ENCODE results near the gene MRPL42.
"Not testable (repeated sequence)": the region's sequence is repeated elsewhere in the genome, so short reads cannot be mapped to it uniquely, and the experiment has no call there.

MRPL42 gene

GRCh38 chr12:93466625-93467350, 526 bp upstream of the MRPL42 start:
- Mint-ChIP-seq H3K9me3 (no peaks in the 10 kb centered on the region), H3K4me3 (peak overlapping the region; percentile 88 to 95), H3K27ac (peak overlapping the region; percentile 93 to 96), H3K27me3 (no peaks in the 10 kb centered on the region), H3K4me1 (peaks cover 29% of the 10 kb centered on the region)
- no peak for DNase-seq
- peak; percentile 53 for ATAC-seq

GRCh38 chr12:93468008-93468371, 676 bp downstream of the MRPL42 start:
- no peaks in the 10 kb centered on the region for H3K9me3 Mint-ChIP-seq
- H3K4me3 Mint-ChIP-seq = peak overlapping the region; percentile 88 to 95
- ATAC-seq (peak; percentile 44), DNase-seq (no peak)
- no peaks in the 10 kb centered on the region for H3K27me3 Mint-ChIP-seq
- H3K4me1 Mint-ChIP-seq = peaks cover 29% of the 10 kb centered on the region
- H3K27ac Mint-ChIP-seq = peak overlapping the region; percentile 93 to 96

GRCh38 chr12:93469386-93469785, 2.1 kb downstream of the MRPL42 start:
- Mint-ChIP-seq H3K9me3 (no peaks in the 10 kb centered on the region), H3K27ac (no peak overlapping the region), H3K4me3 (peak overlapping the region; percentile 23 to 36), H3K4me1 (peaks cover 29% of the 10 kb centered on the region), H3K27me3 (no peaks in the 10 kb centered on the region)
- DNase-seq = no peak
- ATAC-seq = no peak

- Mint-ChIP-seq H3K27ac (no peak overlapping the region), H3K9me3 (no peaks in the 10 kb centered on the region)
Measured at GRCh38 chr12:93476555-93476954, 9.2 kb downstream of the MRPL42 start.

GRCh38 chr12:93482721-93483120, 15.4 kb downstream of the MRPL42 start:
- Mint-ChIP-seq H3K9me3 (no peaks in the 10 kb centered on the region), H3K4me3 (no peak overlapping the region), H3K27me3 (no peaks in the 10 kb centered on the region), H3K27ac (peak overlapping the region in 1 of 2 donors; percentile 49), H3K4me1 (no peaks in the 10 kb centered on the region)
- DNase-seq (no peak), ATAC-seq (no peak)

More at GRCh38 chr12:93476555-93476954, 9.2 kb downstream of the MRPL42 start:
- Mint-ChIP-seq H3K4me3 (no peak overlapping the region), H3K27me3 (no peaks in the 10 kb centered on the region), H3K4me1 (peaks cover 6% of the 10 kb centered on the region)
- DNase-seq (no peak), ATAC-seq (no peak)

GRCh38 chr12:93483151-93483807, 16.0 kb downstream of the MRPL42 start:
- Mint-ChIP-seq H3K4me1 (no peaks in the 10 kb centered on the region), H3K27ac (no peak overlapping the region)
- ATAC-seq = no peak

GRCh38 chr12:93484315-93484981, 17.1 kb downstream of the MRPL42 start:
- Mint-ChIP-seq H3K9me3 (no peaks in the 10 kb centered on the region), H3K4me1 (no peaks in the 10 kb centered on the region), H3K27ac (no peak overlapping the region), H3K4me3 (no peak overlapping the region), H3K27me3 (no peaks in the 10 kb centered on the region)
- DNase-seq (no peak), ATAC-seq (no peak)

More at GRCh38 chr12:93483151-93483807, 16.0 kb downstream of the MRPL42 start:
- DNase-seq = no peak
- Mint-ChIP-seq H3K9me3 (no peaks in the 10 kb centered on the region), H3K4me3 (no peak overlapping the region), H3K27me3 (no peaks in the 10 kb centered on the region)

GRCh38 chr12:93492808-93493207, 25.5 kb downstream of the MRPL42 start:
- H3K4me3 Mint-ChIP-seq, H3K9me3 Mint-ChIP-seq, H3K27me3 Mint-ChIP-seq, ATAC-seq, DNase-seq, H3K27ac Mint-ChIP-seq: not testable (repeated sequence)
- H3K4me1 Mint-ChIP-seq = peaks cover 18% of the 10 kb centered on the region

GRCh38 chr12:93494096-93494495, 26.8 kb downstream of the MRPL42 start:
- Mint-ChIP-seq H3K4me1 (peaks cover 18% of the 10 kb centered on the region), H3K27ac (peak overlapping the region in 1 of 2 donors; percentile 25), H3K9me3 (no peaks in the 10 kb centered on the region), H3K4me3 (no peak overlapping the region), H3K27me3 (no peaks in the 10 kb centered on the region)
- no peak for DNase-seq
- ATAC-seq = no peak

- H3K27ac Mint-ChIP-seq = peak overlapping the region in 1 of 2 donors; percentile 69
- no peaks in the 10 kb centered on the region for H3K9me3 Mint-ChIP-seq
- DNase-seq = no peak
- no peaks in the 10 kb centered on the region for H3K27me3 Mint-ChIP-seq
- H3K4me1 Mint-ChIP-seq = peaks cover 18% of the 10 kb centered on the region
- no peak overlapping the region for H3K4me3 Mint-ChIP-seq
- no peak for ATAC-seq
Measured at GRCh38 chr12:93497456-93497855, 30.1 kb downstream of the MRPL42 start.

- ATAC-seq, H3K4me3 Mint-ChIP-seq, H3K9me3 Mint-ChIP-seq, H3K27me3 Mint-ChIP-seq, DNase-seq, H3K27ac Mint-ChIP-seq: not testable (repeated sequence)
- peaks cover 18% of the 10 kb centered on the region for H3K4me1 Mint-ChIP-seq
Measured at GRCh38 chr12:93498813-93499212, 31.5 kb downstream of the MRPL42 start.

- Mint-ChIP-seq H3K9me3 (no peaks in the 10 kb centered on the region), H3K27ac (peak overlapping the region in 1 of 2 donors; percentile 61), H3K4me1 (peaks cover 18% of the 10 kb centered on the region), H3K27me3 (no peaks in the 10 kb centered on the region), H3K4me3 (no peak overlapping the region)
- ATAC-seq (no peak), DNase-seq (no peak)
Measured at GRCh38 chr12:93500201-93500600, 32.9 kb downstream of the MRPL42 start.

GRCh38 chr12:93500667-93501066, 33.4 kb downstream of the MRPL42 start:
- H3K27ac Mint-ChIP-seq = no peak overlapping the region

GRCh38 chr12:93502802-93503623, 35.7 kb downstream of the MRPL42 start:
- ATAC-seq = no peak

More at GRCh38 chr12:93500667-93501066, 33.4 kb downstream of the MRPL42 start:
- H3K4me3 Mint-ChIP-seq = no peak overlapping the region
- no peaks in the 10 kb centered on the region for H3K9me3 Mint-ChIP-seq
- ATAC-seq (no peak), DNase-seq (no peak)
- peaks cover 23% of the 10 kb centered on the region for H3K4me1 Mint-ChIP-seq
- no peaks in the 10 kb centered on the region for H3K27me3 Mint-ChIP-seq

GRCh38 chr12:93507165-93507564, 39.9 kb downstream of the MRPL42 start:
- ATAC-seq (no peak), DNase-seq (no peak)
- peaks cover 20% of the 10 kb centered on the region for H3K4me1 Mint-ChIP-seq
- H3K27me3 Mint-ChIP-seq = no peaks in the 10 kb centered on the region
- no peaks in the 10 kb centered on the region for H3K9me3 Mint-ChIP-seq
- peak overlapping the region in 1 of 2 donors; percentile 69 for H3K27ac Mint-ChIP-seq
- peak overlapping the region in 1 of 2 donors; percentile 21 for H3K4me3 Mint-ChIP-seq

More at GRCh38 chr12:93502802-93503623, 35.7 kb downstream of the MRPL42 start:
- H3K27ac Mint-ChIP-seq = no peak overlapping the region
- no peaks in the 10 kb centered on the region for H3K27me3 Mint-ChIP-seq
- peaks cover 20% of the 10 kb centered on the region for H3K4me1 Mint-ChIP-seq
- H3K4me3 Mint-ChIP-seq = no peak overlapping the region
- H3K9me3 Mint-ChIP-seq = no peaks in the 10 kb centered on the region
- DNase-seq = peak; percentile 29 to 47

Measured in stimulated activated naive CD8-positive, alpha-beta T cell treated with anti-CD3 and anti-CD28 coated beads, Interleukin-15, amount 100 ng/mL, for 72 hours (primary cell).